Kidney (tissue), 14 donors: ENCODE results near the gene TLK1. TPM values are rescaled to one million over a fixed set of nuclear protein-coding genes. Genes with fewer than 3 reads are reported as not detected.

Source experiments
- DNase-seq, 5 donors: peaks; one replicate each; pipeline ENCODE4 v3.0.0-alpha.2; 2013 to 2020
- FAIRE-seq: peaks from 2 replicates; lab custom pipeline; 2012; peaks lifted over from hg19 to GRCh38; lab: Jason Lieb, UNC
- H3K27ac ChIP-seq, 2 donors: one replicate each; pipeline ENCODE4 v1.7.0; 2013; ENCODE audit warnings: low read depth in 2 of 2, low read length in 2 of 2, inconsistent platforms in 1 of 2
- H3K27me3 ChIP-seq: one replicate; pipeline ENCODE4 v1.7.1; 2013; ENCODE audit warnings: low read length, inconsistent platforms; ENCODE audit not compliant: control insufficient read depth, insufficient read depth
- H3K36me3 ChIP-seq, 3 donors: one replicate each; pipeline versions ENCODE4 v1.7.0 to v1.7.1; 2013; ENCODE audit warnings: low read length in 3 of 3, control low read depth in 1 of 3, inconsistent platforms in 1 of 3; ENCODE audit not compliant: insufficient read depth in 3 of 3, control insufficient read depth in 2 of 3
- H3K4me1 ChIP-seq, 3 donors: one replicate each; pipeline versions ENCODE4 v1.7.0 to v1.7.1; 2013; ENCODE audit warnings: low read length in 3 of 3, inconsistent platforms in 1 of 3, low read depth in 1 of 3; ENCODE audit not compliant: control insufficient read depth in 2 of 3, insufficient read depth in 2 of 3
- H3K4me3 ChIP-seq, 3 donors: one replicate each; pipeline versions ENCODE4 v1.7.0 to v1.8.1; 2013; ENCODE audit warnings: low read length in 3 of 3, control low read depth in 1 of 3, inconsistent platforms in 1 of 3
- H3K9ac ChIP-seq, 3 donors: one replicate each; pipeline versions ENCODE4 v1.7.0 to v1.7.1; 2013; ENCODE audit warnings: low read length in 3 of 3, control low read depth in 1 of 3, inconsistent platforms in 1 of 3
- H3K9me3 ChIP-seq, 3 donors: one replicate each; pipeline versions ENCODE4 v1.7.0 to v1.7.1; 2013; ENCODE audit warnings: low read length in 3 of 3, control low read depth in 1 of 3, inconsistent platforms in 1 of 3; ENCODE audit not compliant: control insufficient read depth in 2 of 3, insufficient read depth in 1 of 3
- intact Hi-C: fragments of 100-400 bp; cut with DNase I; formaldehyde crosslinking; loops from one replicate; pipeline ENCODE4 v1.11.1; 2022
- polyA plus RNA-seq: library from polyadenylated mRNA; stranded (reverse); fragments of 350-450 nt; fragmentation: Illumina TruSeq; extraction: RNeasy Lipid Tissue Mini Kit (QIAGEN cat#74804); gene quantifications from one replicate; pipeline ENCODE4 v1.2.3, GENCODE V29; 2014; ENCODE audit warnings: low read depth, low replicate concordance; ENCODE audit not compliant: insufficient read depth
- total RNA-seq: library from RNA; stranded (reverse); fragmentation: NEBNext Ultra II Directional; extraction: Animal tissue kit (Norgen Biotek cat#: 25700); gene quantifications from one replicate; pipeline ENCODE4 v1.2.1, GENCODE V29; 2021
- TF ChIP-seq, protein P1 (sequence below): IDR thresholded peaks from 3 replicates; pipeline ENCODE4 v1.5.1; 2012; ENCODE audit warnings: mild to moderate bottlenecking, moderate library complexity, borderline replicate concordance; ENCODE audit not compliant: insufficient read depth; ENCODE audit errors: extremely low read depth
- donor health status: control.
- donor health status: control.
- donor health status: control.
- donor health status: control.
- donor health status: control.
- donor health status: DM: yes; HTN: yes; CAD: no.
- donor health status: Normal renal cell carcinoma (clear cell type).

Gene TLK1
- total and polyA plus RNA-seq, 2 donors from 2014 or later, result 12.3 to 80.3 TPM

DNA sequence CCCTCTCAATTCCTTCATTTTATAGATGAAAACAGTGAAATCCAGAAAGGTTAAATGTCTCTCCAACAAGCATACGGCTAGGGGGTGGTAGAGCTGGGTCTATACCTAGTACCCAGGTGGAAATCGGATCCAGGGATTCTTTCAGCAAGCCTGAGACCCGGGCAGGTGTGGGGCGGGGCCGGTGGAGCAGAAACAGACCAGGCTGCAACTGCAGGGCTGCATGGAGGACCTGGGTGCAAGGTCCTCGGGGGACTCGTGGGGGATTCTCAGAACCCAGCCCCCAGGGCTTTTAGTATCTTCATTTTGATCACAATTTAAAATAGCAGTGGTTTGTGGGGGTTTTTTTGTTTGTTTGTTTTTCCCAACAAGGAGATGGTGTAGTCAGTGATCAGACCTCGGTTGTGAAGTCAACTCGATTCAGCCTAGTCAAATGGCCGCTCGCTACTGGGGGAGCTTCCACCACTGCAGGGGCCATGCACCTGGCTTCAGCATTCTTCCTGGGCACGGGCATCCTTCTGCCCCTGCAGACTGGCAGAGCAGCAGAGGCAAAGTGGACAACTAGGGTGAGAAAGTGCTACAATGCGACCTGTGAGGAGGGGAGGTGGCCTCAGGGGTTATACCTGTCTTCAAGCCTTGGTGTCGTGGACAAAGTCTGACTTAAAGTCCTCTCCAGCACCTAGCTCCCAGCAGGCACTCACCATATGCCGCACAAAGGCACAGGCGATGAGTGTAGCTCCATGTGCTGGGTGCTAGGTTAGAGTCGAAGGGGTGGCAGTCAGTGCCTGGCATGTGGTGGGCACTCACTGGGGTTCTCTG lies 185.4 kb downstream of the TLK1 start:
- FAIRE-seq (no peak), DNase-seq (peak in 1 of 5 donors; percentile 38)
- Histone ChIP-seq H3K27ac (no peak overlapping the region), H3K9ac (no peak overlapping the region), H3K9me3 (no peaks in the 10 kb centered on the region), H3K27me3 (no peaks in the 10 kb centered on the region), H3K4me1 (no peaks in the 10 kb centered on the region), H3K36me3 (no peaks in the 10 kb centered on the region), H3K4me3 (no peak overlapping the region)
- TF ChIP-seq, protein P1, sequence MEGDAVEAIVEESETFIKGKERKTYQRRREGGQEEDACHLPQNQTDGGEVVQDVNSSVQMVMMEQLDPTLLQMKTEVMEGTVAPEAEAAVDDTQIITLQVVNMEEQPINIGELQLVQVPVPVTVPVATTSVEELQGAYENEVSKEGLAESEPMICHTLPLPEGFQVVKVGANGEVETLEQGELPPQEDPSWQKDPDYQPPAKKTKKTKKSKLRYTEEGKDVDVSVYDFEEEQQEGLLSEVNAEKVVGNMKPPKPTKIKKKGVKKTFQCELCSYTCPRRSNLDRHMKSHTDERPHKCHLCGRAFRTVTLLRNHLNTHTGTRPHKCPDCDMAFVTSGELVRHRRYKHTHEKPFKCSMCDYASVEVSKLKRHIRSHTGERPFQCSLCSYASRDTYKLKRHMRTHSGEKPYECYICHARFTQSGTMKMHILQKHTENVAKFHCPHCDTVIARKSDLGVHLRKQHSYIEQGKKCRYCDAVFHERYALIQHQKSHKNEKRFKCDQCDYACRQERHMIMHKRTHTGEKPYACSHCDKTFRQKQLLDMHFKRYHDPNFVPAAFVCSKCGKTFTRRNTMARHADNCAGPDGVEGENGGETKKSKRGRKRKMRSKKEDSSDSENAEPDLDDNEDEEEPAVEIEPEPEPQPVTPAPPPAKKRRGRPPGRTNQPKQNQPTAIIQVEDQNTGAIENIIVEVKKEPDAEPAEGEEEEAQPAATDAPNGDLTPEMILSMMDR, result no peak
- intact Hi-C loops, result loop anchor here (10.0 kb wide), 1 partner anchor 439 kb away; no protein-coding TSS in a partner anchor

DNA sequence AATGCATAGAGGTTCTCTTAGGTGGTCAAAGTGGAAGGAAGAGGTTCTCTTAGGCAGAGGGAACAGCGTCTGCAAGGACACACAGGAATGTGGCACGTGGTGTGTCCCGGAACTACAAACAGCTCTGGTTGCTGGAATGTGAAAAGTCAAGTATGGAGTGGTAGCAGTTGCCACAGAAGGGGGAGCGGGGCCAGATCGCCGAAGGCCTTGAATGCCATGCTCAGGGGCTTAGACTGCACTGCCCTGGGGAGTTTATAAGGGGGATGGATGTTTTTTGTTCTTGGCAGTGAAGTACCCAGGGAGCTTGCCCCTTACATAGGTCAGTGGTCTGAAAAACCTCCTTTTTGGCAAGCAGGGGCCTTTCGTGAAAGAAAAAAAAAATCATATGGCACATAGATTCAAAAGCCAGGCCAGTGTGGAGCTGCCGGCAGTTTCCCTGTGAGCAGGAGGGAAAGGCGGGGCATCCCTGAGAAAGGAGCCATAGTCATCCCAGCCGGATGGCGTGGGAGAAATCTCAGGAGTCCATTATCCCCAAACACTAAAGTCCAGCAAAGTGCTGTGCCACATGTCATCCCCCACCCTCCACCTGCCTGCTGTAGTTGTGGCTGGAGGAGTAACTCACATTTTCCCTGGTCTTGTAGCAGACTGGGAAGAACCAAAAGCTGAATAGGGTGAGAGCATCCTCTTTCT lies 186.2 kb downstream of the TLK1 start:
- DNase-seq, result peak in 3 of 5 donors; percentile 32 to 47 (median 43)
- Histone ChIP-seq H3K9me3 (no peaks in the 10 kb centered on the region), H3K36me3 (no peaks in the 10 kb centered on the region), H3K9ac (no peak overlapping the region), H3K4me1 (no peaks in the 10 kb centered on the region), H3K4me3 (peak overlapping the region in 1 of 3 donors; percentile 71), H3K27ac (no peak overlapping the region), H3K27me3 (no peaks in the 10 kb centered on the region)
- FAIRE-seq, result no peak
- TF ChIP-seq, protein P1, result no peak
- intact Hi-C loops, result loop anchor here (10.0 kb wide), 1 partner anchor 440 kb away; no protein-coding TSS in a partner anchor

DNA sequence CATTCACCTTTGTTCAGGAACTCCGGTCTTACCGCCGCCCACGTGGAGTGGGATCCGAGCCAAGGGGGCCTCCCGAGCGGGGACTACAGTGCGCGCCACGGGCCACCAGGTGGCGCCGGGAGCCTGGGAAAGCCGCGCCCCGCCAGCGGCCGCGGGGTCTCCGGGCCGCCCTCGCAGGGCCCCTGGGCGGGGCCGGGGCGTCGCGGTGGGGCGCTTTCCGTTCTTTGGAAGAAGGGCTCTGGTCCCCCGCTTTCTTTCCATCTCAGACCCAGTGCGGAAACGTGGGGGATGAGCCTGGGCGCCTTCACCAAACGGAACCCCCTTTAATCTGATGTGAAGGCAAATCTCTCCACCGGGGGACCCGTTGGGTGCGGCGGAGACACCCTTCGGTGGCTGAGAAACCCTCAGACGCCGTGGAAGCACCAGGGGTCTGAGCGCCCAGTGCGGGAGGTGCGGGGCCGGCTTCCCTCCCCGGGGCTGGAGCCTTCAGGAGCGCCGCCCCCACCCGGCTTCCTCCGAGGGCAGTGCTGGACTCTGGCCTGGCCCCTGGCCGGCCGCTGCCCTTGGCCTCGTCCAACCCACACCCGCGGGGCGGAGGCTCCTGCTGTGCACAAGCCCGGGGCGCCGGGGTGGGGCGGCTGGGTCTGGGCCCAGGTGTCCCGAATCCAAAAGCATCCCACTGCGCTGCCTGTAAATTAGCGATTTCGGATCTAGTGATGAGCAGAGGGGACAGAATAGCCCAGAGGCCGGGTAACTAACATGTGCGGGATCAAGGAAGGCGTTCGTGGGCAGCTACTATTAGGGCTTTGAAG lies 187.0 kb downstream of the TLK1 start:
- Histone ChIP-seq H3K9me3 (no peaks in the 10 kb centered on the region), H3K27me3 (no peaks in the 10 kb centered on the region), H3K4me3 (peak overlapping the region; percentile 57 to 71 (median 65)), H3K36me3 (no peaks in the 10 kb centered on the region), H3K27ac (peak overlapping the region; percentile 37 to 45), H3K4me1 (no peaks in the 10 kb centered on the region), H3K9ac (peak overlapping the region; percentile 21 to 74 (median 38))
- FAIRE-seq, result no peak
- intact Hi-C loops, result loop anchor here (10.0 kb wide), 1 partner anchor 441 kb away; no protein-coding TSS in a partner anchor
- TF ChIP-seq, protein P1, result peak; percentile 90
- DNase-seq, result peak; percentile 90 to 95 (median 92)
